NCI-H1930 (cell line): Measurements from ENCODE around the gene TMEM72.
"Not testable (repeated sequence)": the region's sequence is repeated elsewhere in the genome, so short reads cannot be mapped to it uniquely, and the experiment has no call there.

Source experiments
- DNase-seq, 2 experiments: peaks; one replicate each; lab custom pipeline; 2025; lab: John Stamatoyannopoulos, UW

TMEM72 gene

GRCh38 chr10:44911081-44911540 is at the start of gene TMEM72:
Gene TMEM72 (plus strand): TSS chr10:44911337. CDS start chr10:44911513, 176 bp downstream.
- DNase-seq: no peak

- DNase-seq: no peak
These were observed 49.0 kb upstream of the TMEM72 start for GRCh38 chr10:44862006-44862751.

GRCh38 chr10:44862924-44863323 is 48.2 kb upstream of the TMEM72 start:
- no peak for DNase-seq

GRCh38 chr10:44863344-44864047 is 47.6 kb upstream of the TMEM72 start:
- no peak for DNase-seq

- DNase-seq: no peak
These were observed 47.1 kb upstream of the TMEM72 start for GRCh38 chr10:44864051-44864450.

GRCh38 chr10:44864637-44865288 is 46.4 kb upstream of the TMEM72 start:
- DNase-seq: peak; percentile 1 to 44

GRCh38 chr10:44865289-44865671 is 45.9 kb upstream of the TMEM72 start:
- DNase-seq: no peak

GRCh38 chr10:44866367-44866766 is 44.8 kb upstream of the TMEM72 start:
- DNase-seq: not testable (repeated sequence)

GRCh38 chr10:44870031-44870430 is 41.1 kb upstream of the TMEM72 start:
- DNase-seq: no peak

- DNase-seq: no peak
These were observed 38.0 kb upstream of the TMEM72 start for GRCh38 chr10:44873160-44873559.

- no peak for DNase-seq
These were observed 37.0 kb upstream of the TMEM72 start for GRCh38 chr10:44874166-44874565.

- DNase-seq: peak; percentile 3 to 39
These were observed 32.2 kb upstream of the TMEM72 start for GRCh38 chr10:44878706-44879530.

GRCh38 chr10:44879531-44879899 is 31.6 kb upstream of the TMEM72 start:
- no peak for DNase-seq

- DNase-seq: no peak
These were observed 30.9 kb upstream of the TMEM72 start for GRCh38 chr10:44880090-44880715.

GRCh38 chr10:44881649-44882048 is 29.5 kb upstream of the TMEM72 start:
- DNase-seq: no peak

- no peak for DNase-seq
These were observed 28.9 kb upstream of the TMEM72 start for GRCh38 chr10:44882166-44882720.

GRCh38 chr10:44883593-44884331 is 27.4 kb upstream of the TMEM72 start:
- no peak for DNase-seq

- no peak for DNase-seq
These were observed 25.4 kb upstream of the TMEM72 start for GRCh38 chr10:44885710-44886109.

GRCh38 chr10:44886966-44887365 is 24.2 kb upstream of the TMEM72 start:
- no peak for DNase-seq

GRCh38 chr10:44888886-44889285 is 22.3 kb upstream of the TMEM72 start:
- DNase-seq: no peak

GRCh38 chr10:44889834-44890233 is 21.3 kb upstream of the TMEM72 start:
- DNase-seq: no peak
